Superior temporal gyrus (tissue), 1 donor: Measurements from ENCODE around the gene UBE2E2.

Source experiments
- DNase-seq: peaks from one replicate; pipeline ENCODE4 v3.0.0-alpha.2; 2016; ENCODE audit errors: extremely low spot score

UBE2E2 gene

DNA sequence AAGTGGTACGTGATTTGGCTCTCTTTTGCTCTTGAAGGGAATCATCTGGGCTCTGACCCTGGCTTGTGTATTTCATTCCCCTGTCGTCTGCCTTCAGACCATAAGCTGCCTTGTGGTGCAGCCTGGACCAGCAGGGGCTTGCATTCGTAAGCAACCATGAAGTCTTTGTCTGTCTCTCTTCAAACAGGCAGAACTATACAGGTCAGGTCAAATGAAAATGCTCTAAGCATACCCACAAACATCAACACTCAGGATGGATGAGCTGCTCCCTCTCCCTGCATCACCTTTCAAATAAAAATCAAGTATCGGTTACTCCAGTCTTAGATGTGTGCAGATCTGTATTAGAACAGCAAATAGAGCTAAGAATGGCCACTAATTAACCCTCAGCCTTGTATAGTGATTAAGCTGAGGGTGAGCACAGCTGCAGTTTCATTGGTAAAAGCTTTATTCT lies 334.0 kb downstream of the UBE2E2 start:
- DNase-seq = no peak

DNA sequence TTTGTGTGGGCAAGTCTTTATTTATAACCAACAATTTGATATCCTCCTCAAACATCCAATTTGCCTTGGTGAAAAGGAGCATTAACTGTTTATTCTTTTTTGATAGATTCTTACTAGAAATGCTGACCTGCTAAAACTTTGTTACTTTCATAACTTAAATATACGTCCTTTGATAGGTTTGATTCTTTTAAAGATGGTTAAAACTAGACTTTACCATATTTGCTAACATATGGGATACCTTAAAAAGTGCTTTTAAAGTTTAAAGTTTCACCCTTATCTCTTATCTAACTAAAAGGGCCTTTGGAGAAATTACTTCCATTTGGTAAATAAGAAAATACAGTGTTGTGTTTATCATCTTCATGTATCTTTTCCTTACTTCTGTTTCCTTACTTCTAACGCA lies 336.1 kb downstream of the UBE2E2 start:
- no peak for DNase-seq

DNA sequence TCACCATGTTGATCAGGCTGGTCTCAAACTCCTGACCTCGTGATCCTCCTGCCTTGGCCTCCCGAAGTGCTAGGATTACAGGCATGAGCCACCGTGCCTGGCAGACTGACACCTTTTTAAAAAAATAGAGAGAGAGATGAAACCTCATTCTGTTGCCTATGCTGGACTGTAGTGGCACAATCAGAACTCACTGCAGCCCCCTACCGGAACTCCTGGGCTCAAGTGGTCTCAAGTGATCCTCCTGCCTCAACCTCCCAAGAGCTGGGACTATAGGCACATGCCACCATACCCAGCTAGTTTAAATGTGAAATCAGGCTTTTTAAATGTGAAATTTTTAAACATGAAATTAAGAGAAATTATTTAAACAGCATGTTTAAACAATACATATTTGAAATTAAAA lies 337.5 kb downstream of the UBE2E2 start:
- no peak for DNase-seq

DNA sequence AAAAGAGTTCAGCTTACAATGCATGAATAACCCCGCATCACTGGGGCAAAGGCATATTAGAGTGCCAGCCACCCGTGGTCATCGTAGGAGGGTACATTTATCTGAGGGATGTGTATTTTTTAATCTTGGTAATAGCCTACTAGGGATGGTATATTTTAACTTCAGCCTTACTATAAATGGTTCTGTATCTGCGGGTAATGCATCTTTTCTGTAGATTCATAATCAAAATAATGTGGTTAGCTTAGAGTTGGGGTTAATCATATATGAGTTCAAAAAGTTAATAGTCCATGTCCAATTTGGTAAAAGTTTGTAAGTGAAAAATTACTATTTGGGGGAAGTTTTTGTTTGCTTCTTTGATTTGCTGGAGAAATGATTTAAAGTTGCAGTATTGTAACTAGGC lies 339.0 kb downstream of the UBE2E2 start:
- no peak for DNase-seq

DNA sequence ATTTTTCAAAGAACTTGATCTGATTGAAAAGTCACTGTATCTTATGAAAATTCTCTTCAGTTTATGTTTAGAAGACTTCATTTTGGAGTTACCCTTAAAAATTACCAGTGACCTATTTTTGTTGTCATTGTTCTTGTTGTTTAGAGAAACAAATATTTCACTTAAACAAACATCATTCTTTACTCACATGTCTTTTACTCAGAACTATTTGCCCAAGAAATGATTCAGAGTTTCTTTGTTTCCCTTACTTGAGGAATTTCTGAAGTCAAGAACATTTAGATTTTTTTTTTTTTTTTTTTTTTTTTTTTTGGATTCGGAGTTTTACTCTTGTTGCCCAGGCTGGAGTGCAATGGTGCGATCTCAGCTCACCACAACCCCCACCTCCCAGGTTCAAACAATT lies 343.1 kb downstream of the UBE2E2 start:
- DNase-seq = no peak

DNA sequence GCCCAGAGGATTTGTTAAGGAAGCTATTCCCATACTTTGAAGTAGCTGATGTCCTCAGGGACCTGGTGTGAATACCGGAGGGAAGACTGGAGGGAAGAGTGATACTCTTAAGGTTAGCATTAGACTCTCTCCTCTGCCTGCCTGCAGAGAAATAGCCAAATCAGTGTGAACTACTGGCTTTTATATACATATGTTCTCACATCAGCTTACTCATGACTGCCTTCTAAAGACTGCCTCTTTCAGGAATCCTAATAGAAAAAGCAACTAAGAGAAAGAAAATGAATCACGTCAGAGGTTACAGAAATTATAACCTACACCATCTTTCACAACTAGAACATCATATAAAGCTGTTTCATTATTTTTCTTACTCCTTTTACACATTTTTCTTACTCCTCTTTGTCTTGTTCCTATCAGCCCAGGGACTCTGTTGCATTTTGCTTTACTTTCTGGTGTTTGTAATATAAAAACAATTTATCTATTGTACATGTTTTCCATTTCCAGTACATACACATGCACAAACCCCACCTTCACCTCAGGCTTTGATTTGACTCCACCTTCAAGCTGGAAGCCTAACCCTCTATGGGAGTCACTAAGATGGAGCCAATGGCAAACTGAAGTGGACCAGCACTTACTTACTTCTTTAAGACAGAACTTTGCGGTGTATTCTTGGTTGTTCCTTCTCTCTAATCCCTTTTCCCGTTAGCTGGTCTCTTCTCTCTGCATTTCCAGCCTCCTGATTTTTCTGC lies 345.0 kb downstream of the UBE2E2 start:
- no peak for DNase-seq

DNA sequence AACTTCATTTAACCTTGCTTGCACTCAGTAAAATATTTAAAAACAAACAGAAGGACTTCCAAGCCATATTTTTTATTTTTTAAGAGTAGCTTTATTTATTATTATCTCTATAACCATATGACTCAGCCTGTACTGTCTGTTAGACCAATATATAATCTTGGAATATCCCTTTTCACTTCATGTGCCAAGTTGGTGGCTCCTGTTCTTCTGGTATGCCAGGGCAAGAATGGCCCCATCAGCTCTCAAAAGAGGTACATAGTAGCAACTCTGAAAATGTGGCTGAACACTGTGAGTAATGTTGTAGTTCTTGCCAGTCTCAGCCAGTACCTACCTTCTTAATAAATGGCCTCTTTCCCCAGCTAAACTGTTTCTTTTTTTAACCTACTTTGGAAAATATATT lies 345.6 kb downstream of the UBE2E2 start:
- no peak for DNase-seq

DNA sequence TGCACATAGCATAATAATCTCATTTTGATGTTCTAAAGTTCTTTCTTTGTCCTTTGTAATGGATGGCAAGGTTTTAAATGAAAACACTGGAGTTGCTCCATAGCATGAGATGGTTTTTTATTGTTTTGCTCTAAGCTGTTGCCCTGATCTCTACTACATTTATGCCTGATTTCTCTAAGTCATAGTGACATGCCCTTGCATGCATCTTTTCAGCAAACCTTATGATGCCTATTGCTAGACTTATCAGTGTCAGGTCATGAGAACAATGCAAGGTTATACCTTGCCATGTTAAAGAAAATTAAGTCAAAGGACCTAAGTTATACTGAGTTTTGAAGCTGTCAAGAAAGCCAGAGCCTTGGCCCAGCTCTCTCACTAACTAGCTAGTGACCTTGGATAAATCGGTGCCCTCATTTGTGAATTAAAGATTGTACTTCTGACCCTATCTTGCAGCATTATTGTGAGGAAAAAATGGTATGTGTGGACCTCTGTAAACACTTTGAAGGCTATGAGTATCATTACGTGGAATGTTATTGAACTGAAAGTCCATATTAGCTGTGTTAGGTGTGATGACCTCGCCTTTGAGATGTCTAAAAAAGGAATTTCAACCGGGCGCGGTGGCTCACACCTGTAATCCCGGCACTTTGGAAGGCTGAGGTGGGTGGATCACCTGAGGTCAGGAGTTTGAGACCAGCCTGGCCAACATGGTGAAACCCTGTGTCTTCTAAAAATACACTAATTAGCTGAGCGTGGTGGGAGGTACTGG lies 346.2 kb downstream of the UBE2E2 start:
- no peak for DNase-seq

DNA sequence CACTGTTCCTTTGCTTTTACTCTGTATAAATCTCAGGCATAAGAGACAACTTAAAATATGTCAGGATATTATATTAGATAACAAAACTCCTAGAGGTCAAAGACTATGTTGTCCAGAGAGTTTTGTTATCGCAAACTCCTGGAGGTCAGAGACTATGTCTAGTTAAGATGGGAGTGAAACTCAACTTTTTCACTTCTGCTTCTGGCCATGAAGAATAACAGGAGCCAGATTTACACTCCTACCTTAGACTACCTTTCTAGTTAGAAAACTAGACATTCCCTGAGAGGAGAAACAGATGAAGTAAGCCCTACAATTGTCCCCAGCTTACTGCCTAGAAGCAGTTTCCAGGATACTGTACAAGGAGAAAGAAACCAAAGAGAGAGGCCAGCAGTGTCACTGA lies 347.3 kb downstream of the UBE2E2 start:
- no peak for DNase-seq

DNA sequence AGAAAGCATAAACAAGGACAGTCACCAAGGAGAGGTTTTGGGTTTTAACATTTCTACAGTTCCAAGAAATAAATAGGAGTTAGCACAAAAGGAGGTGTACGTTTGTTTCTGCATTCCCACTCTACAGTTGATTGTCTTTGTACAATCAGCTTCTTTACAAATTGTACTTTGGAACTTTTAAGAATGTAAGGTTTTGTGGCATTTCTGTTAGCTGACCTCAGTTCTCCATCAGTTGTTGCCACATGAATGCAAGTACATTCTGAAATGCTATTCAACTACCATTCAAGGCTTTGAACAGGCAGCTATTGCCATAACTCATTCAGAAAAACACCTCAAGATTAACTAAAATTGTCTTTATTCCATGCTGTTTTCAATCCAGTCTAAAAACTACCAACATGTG lies 349.4 kb downstream of the UBE2E2 start:
- DNase-seq = no peak

DNA sequence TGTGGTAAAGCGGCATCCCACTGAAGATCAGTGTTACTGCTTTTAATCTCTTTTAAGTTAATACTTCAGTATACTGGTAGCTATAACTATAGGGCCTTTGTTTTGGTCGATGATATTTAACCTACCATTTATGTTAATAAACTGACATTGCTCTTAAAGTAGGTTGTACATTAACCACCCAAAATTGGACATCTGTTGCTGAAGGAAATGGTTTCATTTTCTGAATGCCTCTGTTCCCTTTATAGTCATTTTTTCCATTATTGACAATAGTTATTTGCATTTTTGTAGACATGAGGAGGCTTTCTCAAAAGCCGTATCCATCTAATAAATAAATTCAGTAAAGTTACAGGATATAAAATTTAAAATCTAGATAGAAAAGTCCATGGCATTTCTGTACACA lies 350.2 kb downstream of the UBE2E2 start:
- no peak for DNase-seq

DNA sequence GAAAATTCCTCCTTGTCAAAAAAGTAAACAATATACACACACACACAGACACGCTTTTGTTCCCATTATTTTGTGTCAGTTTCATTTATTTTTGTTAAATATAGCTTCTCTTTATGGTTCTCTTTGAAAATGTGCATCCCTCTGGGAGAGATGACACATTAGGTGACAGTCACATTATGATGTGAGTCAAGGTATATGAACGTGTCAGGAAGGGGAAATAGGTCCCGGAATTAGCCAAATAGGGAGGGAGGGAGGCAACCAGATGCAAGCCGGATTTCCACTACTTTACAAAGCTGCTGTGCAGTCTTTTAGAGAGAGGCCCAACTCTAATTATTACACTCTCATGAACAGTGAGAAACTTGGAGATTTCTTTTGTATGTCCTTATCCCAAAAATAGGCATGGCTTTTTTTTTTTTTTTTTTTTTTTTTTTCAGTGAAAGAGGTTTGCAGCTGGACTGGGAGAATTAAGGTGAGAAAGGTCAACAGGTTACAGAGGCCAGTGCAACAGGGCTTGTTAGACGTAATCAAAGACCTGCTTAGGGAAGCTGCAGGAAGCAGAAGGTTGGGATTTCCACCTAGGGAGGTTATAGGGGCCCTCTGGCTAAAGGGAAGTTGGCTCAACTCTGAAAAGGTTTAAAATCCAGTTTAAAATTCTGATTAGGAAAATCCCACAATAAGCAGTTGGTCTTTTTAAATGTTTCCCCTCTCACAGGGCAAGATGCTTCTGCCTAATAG lies 362.1 kb downstream of the UBE2E2 start:
- no peak for DNase-seq

DNA sequence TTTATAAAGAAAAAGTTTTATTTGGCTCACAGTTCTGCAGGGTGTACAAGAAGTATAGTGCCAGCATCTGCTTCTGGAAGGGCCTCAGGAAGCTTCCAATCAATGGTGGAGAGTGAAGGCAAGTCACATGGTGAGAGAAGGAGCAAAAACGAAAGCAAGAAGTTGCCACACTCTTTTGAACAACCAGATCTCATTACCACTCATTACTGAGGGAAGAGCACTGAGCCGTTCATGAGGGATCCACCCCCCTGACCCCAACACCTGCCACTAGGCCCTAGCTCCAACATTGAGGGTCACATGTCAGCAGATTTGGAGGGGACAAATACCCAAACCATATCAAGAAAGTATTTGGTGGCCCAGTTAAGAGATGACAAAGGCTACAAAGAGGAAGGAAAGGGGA lies 363.4 kb downstream of the UBE2E2 start:
- DNase-seq = no peak

DNA sequence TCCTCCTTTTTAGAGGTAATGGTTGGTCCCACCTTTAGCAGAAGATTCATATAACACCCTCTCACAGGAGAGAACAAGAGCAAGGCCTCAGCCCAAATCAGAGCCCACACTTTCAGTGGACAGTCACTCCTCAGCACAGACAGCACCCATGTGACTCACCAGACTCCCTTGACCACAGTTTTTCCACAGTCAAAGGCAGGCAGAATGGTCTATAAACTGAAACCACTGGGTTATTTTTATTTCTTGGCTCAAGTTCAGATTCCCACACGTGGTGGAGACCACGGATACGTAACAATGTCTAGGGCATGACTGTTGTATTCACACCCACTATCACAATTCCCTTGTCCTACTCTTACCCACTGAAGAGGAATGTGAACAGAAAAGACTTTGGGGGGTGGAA lies 364.8 kb downstream of the UBE2E2 start:
- no peak for DNase-seq

DNA sequence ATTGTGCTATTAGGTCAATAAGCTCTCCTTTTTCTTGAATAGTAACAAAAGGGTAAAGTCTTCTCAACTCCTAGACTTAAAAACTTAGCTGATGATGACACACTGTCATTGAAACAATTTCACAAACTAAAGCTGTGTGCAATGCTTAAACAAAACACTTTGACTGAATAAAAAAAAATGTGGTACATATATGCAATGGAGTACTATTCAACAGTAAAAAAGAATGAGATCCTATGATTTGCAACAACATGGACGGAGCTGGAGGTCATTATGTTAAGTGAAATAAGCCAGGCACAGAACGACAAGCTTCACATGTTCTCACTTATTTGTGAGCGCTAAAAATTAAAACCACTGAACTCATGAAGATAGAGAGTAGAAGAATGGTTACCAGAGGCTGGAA lies 370.7 kb downstream of the UBE2E2 start:
- DNase-seq = no peak

DNA sequence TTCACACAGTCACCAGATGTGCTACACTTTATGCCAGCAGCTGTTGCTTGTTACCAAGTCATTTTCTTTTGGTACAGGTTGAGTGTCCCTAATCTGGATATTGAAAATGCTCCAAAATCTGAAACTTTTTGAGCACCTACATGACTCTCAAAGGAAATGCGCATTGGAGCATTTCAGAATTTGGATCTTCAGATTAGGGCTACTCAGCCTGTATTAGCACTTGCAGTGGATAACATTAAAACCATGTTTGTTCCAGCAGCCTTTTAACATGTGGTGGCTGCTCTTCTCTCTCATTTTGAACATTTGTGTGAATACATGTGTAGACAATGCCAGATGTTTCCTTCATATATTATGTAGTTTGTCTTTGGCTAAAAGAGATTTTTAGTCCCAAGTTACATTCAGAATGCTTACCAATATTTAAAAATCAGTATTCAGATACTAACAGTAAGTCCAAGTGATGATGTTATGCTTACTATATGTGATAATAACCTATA lies 371.7 kb downstream of the UBE2E2 start:
- no peak for DNase-seq

DNA sequence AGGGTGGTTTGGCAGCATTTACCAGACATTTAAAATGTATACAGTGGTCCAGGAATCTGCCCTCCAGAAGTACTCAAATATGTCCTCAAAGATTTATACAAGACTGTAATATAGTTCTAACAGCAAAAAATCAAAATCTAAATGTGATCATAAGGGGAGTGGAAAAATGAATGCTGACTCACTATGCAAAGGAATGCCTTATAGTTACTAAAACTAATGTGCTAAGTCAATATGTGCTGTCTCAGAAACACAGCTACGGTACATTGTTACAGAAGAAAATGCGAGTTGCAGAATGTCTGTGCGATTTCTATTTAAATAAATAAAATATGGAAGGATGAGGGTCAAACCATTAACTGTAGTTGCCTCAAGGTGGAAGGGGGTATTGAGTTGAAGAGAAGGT lies 372.6 kb downstream of the UBE2E2 start:
- no peak for DNase-seq

DNA sequence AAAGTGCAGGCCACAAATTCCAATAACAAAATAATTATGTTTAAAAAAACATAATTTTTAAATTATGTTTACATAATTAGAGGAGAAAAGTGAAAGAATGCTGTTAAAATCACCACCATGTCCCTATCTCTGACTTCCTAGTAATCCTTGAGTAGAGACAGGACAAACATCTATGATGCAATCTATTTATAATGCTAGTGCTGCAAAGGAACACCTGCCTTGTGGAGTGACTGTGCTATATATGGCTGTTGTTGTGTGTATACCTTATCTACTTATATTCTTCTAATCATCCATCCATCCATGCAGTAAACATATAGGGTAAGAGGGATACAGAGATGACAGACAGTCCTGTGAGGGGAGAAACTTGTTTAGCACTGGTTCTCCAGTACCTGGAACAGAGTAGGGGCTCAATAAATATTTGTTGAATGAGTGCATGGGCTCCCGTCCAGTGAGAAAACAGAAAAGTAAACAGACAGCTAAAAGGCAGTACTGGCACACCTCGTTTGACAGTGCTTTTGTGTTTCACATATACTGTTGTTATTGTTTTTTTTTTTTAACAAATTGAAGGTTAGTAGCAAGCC lies 373.3 kb downstream of the UBE2E2 start:
- no peak for DNase-seq

DNA sequence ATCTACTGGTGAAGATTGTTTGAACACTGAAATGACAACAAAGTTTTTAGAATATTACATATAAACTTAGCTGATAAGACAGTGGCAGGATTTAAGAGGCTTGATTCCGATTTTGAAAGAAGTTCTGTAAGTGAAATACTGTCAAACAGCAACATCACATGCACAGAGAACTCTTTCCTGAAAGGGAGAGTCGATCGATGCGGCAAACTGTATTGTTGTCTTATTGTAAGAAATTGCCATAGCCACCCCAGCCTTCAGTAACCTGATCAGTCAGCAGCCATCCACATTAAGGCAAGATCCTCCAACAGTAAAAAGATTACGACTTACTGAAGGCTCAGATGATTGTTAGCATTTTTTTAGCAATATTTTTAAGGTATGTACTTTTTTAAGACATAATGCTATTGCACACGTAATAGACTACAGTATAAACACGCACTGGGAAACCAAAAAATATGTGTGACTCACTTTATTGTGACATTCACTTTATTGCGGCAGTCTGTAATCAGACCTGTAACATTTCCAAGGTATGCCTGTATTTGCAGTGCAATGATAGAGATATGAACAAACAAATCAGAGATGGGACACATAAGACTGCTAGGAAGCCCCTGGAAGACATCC lies 377.1 kb downstream of the UBE2E2 start:
- DNase-seq = no peak

DNA sequence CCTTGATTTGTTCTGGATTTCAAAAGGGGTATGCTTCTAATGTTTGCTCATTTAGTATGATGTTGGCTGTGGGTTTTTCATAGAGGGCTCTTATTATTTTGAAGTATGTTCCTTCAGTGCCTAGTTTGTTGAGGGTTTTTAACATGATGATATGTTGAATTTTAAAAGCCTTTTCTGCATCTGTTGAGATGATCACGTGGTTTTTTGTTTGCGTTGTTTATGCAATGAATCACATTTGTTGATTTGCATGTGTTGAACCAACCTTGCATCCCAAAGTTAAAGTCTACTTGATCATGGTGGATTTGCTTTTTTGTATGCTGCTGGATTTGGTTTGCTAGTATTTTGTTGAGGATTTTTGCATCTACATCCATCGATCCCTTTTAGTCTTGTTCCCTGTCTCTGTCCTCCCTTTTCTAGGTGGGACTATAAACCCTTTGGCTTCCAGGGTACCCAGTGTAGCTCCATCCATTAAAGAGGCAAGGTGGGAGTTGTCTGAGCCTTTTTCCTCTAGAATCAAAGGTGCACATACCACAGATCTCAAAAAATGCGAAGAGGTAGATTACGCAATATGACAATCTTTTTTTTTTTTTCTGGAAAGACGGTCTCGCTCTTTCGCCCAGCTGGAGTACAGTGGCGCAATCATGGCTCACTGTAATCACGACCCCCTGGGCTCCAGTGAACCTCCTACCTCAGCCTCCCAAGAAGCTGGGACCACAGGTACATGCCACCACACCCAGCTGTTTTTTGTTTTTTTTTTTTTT lies 381.0 kb downstream of the UBE2E2 start:
- DNase-seq = no peak

DNA sequence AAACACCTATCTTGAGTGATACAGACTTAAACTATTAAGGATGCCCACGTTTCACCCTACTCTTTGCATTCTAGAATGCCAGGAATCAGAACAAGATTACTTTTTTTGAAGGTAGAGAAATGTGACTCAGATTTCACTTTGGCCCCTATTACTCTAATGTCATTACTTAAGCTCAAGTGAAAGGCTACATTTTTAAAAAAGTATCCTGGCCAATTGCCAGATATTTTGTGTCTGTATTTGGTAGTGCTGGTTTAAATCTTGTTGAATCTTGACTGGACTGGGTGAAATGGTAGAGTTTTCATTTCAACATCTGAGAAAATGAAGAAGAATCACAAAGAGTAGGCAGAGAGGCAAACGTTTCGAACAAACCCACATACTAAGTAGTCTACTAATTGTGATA lies 384.4 kb downstream of the UBE2E2 start:
- no peak for DNase-seq
